Smooth muscle cell (in vitro differentiated cells): Measurements from ENCODE around the gene TDRD10. TPM values are rescaled to one million over a fixed set of nuclear protein-coding genes. Genes with fewer than 3 reads are reported as not detected.
A peak's percentile ranks its signal among the peaks of the same experiment; 100 is the strongest.

ENCODE experiments used
- DNase-seq: peaks from one replicate; lab custom pipeline; 2025; ENCODE audit not compliant: unreplicated experiment; lab: John Stamatoyannopoulos, UW
- H2AFZ ChIP-seq: fragments of 200-600 bp; sonication (generic); 2 replicates; pipeline ENCODE4 v1.6.0; 2016; ENCODE audit warnings: antibody characterized with exemption, low read depth, mild to moderate bottlenecking
- H3F3A ChIP-seq: fragments of 200-600 bp; sonication (generic); 2 replicates; pipeline ENCODE4 v1.6.0; 2017; ENCODE audit warnings: antibody characterized with exemption, low read depth
- H3K27ac ChIP-seq: fragments of 200-600 bp; sonication (generic); 2 replicates; pipeline ENCODE4 v1.5.1; 2016; ENCODE audit warnings: low read depth, mild to moderate bottlenecking
- H3K27me3 ChIP-seq: fragments of 200-600 bp; sonication (generic); 2 replicates; pipeline ENCODE4 v1.6.1; 2016; ENCODE audit warnings: low read depth, mild to moderate bottlenecking
- H3K36me3 ChIP-seq: fragments of 200-600 bp; sonication (generic); 2 replicates; pipeline ENCODE4 v1.5.1; 2016; ENCODE audit warnings: low read depth
- H3K4me1 ChIP-seq: fragments of 200-600 bp; sonication (generic); 2 replicates; pipeline ENCODE4 v1.5.1; 2016; ENCODE audit warnings: low read depth
- H3K4me2 ChIP-seq: fragments of 200-600 bp; sonication (generic); 2 replicates; pipeline ENCODE4 v1.6.0; 2016; ENCODE audit warnings: mild to moderate bottlenecking
- H3K4me3 ChIP-seq: fragments of 200-600 bp; sonication (generic); 2 replicates; pipeline ENCODE4 v1.5.1; 2016; ENCODE audit warnings: mild to moderate bottlenecking
- H3K79me2 ChIP-seq: fragments of 200-600 bp; sonication (generic); 2 replicates; pipeline ENCODE4 v1.6.0; 2016; ENCODE audit warnings: low read depth, mild to moderate bottlenecking
- H3K9ac ChIP-seq: fragments of 200-600 bp; sonication (generic); 2 replicates; pipeline ENCODE4 v1.6.0; 2016; ENCODE audit warnings: low read depth
- H3K9me3 ChIP-seq: fragments of 200-600 bp; sonication (generic); replicated peaks from 2 replicates; pipeline ENCODE4 v1.5.1; 2016; ENCODE audit warnings: low read depth
- H4K20me1 ChIP-seq: fragments of 200-600 bp; sonication (generic); 2 replicates; pipeline ENCODE4 v1.6.0; 2016; ENCODE audit warnings: low read depth
- whole genome bisulfite sequencing: methylation state at CpG from one replicate; pipeline ENCODE4 v1.1.7; 2016; ENCODE audit warnings: low lambda C conversion rate; 5-methylcytosine and 5-hydroxymethylcytosine counted together
- polyA plus RNA-seq: library from polyadenylated mRNA; unstranded; fragments of >200 nt; fragmentation: Nextera tagmentation; extraction: Ambion mirVana; gene quantifications from 2 replicates; pipeline ENCODE4 v1.2.1, GENCODE V29; 2016
- total RNA-seq: library from RNA; depleted of rRNA; stranded (reverse); fragments of >200 nt; gene quantifications from 2 replicates; pipeline ENCODE4 v1.2.3, GENCODE V29; 2014
- TF ChIP-seq, protein P1 (sequence below): fragments of 200-600 bp; sonication (generic); IDR thresholded peaks from 2 replicates; pipeline ENCODE4 v1.5.1; 2017; ENCODE audit warnings: borderline replicate concordance, mild to moderate bottlenecking, antibody characterized with exemption; ENCODE audit not compliant: insufficient read depth, poor library complexity, severe bottlenecking

Gene TDRD10
- total and polyA plus RNA-seq, 2 experiments from 2014 or later: 0.11 to 0.13 TPM

DNA sequence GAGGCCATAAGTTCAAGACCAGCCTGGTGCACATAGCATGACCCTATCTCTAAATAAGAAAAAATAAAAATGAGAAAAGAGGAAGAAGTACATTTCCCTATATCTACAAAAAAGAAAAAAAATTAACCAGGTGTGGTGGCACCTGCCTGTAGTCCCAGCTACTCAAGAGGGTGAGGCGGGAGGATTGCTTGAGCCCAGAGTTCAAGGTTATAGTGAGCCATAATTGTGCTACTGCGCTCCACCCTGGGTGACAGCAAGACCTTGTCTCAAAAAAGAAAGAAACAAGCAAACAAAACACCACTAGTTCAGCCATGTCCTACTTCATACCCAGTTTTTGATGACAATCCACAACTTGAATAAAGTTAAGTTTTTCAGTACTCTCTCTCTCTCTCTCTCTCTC, 30.7 kb upstream of the TDRD10 start:
- Histone ChIP-seq H3F3A (no peaks in the 10 kb centered on the region), H3K9ac (no peak overlapping the region), H2AFZ (no peak overlapping the region), H3K27me3 (no peaks in the 10 kb centered on the region), H3K9me3 (no peaks in the 10 kb centered on the region), H3K27ac (no peak overlapping the region), H3K4me2 (no peak overlapping the region), H3K79me2 (no peaks in the 10 kb centered on the region), H4K20me1 (no peaks in the 10 kb centered on the region), H3K36me3 (no peaks in the 10 kb centered on the region), H3K4me3 (no peak overlapping the region), H3K4me1 (no peaks in the 10 kb centered on the region)
- no peak for DNase-seq
- WGBS: 100% methylated on average over 2 of the region's 2 CpGs
- TF ChIP-seq, protein P1, sequence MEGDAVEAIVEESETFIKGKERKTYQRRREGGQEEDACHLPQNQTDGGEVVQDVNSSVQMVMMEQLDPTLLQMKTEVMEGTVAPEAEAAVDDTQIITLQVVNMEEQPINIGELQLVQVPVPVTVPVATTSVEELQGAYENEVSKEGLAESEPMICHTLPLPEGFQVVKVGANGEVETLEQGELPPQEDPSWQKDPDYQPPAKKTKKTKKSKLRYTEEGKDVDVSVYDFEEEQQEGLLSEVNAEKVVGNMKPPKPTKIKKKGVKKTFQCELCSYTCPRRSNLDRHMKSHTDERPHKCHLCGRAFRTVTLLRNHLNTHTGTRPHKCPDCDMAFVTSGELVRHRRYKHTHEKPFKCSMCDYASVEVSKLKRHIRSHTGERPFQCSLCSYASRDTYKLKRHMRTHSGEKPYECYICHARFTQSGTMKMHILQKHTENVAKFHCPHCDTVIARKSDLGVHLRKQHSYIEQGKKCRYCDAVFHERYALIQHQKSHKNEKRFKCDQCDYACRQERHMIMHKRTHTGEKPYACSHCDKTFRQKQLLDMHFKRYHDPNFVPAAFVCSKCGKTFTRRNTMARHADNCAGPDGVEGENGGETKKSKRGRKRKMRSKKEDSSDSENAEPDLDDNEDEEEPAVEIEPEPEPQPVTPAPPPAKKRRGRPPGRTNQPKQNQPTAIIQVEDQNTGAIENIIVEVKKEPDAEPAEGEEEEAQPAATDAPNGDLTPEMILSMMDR: no peak

DNA sequence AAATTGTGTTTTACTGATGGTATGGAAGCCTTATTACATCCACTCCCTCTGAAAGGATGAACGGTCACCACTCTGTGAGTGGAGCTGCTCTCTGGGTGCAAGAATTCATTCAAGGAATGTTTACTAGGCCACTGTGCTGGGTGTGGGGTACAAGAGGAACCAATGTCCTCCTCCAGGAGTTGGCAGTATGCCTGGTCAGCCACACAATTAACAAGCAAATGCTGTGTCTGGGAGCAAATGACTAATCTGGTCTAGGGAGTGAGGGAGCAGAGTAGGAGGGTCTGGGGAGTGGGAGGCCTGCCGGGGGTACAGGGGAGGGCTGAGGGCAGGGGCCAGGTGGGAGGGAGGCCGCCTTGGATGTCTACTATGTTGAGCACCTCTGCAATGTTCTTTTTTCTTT, 27.2 kb upstream of the TDRD10 start:
- H3K27ac ChIP-seq: no peak overlapping the region
- H4K20me1 ChIP-seq: no peaks in the 10 kb centered on the region
- TF ChIP-seq, protein P1: no peak
- no peak overlapping the region for H3K9ac ChIP-seq
- H3K9me3 ChIP-seq: no peaks in the 10 kb centered on the region
- no peak overlapping the region for H2AFZ ChIP-seq
- peaks cover 5% of the 10 kb centered on the region for H3F3A ChIP-seq
- WGBS: 29% methylated on average over 3 of the region's 3 CpGs
- no peak overlapping the region for H3K4me3 ChIP-seq
- H3K4me1 ChIP-seq: no peaks in the 10 kb centered on the region
- no peak overlapping the region for H3K4me2 ChIP-seq
- no peaks in the 10 kb centered on the region for H3K36me3 ChIP-seq
- no peaks in the 10 kb centered on the region for H3K79me2 ChIP-seq
- no peaks in the 10 kb centered on the region for H3K27me3 ChIP-seq
- DNase-seq: peak; percentile 10

- Histone ChIP-seq H3K79me2 (no peaks in the 10 kb centered on the region), H3K36me3 (no peaks in the 10 kb centered on the region), H3K9ac (no peak overlapping the region), H3K4me2 (no peak overlapping the region), H4K20me1 (no peaks in the 10 kb centered on the region), H3K27ac (no peak overlapping the region), H3K4me3 (no peak overlapping the region), H2AFZ (no peak overlapping the region), H3K9me3 (no peaks in the 10 kb centered on the region), H3K4me1 (no peaks in the 10 kb centered on the region), H3F3A (peaks cover 5% of the 10 kb centered on the region), H3K27me3 (no peaks in the 10 kb centered on the region)
- DNase-seq: no peak
- 100% methylated on average over 1 of the region's 1 CpG for WGBS
- TF ChIP-seq, protein P1: no peak
Observed at GRCh38 chr1:154476791-154477190, 25.2 kb upstream of the TDRD10 start.

DNA sequence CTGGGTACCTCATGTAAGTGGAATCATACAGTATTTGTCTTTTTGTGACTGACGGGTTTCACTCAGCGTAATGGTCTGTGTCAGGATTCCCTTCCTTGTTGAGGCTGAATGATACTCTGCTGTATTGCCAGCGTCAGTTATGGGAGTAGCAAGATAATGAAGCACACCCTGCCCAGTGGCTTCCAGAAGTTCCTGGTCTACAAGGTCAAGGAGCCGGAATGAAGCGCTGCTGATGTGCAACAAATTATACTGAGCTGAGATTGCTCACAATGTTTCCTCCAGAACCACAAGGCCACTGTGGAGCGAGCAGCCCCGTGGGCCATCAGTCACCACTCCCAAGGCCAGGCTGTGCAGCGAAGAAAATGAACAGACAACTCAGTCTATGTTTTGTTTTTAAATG, 24.0 kb upstream of the TDRD10 start:
- Histone ChIP-seq H3K4me3 (no peak overlapping the region), H3K79me2 (no peaks in the 10 kb centered on the region), H3K27me3 (no peaks in the 10 kb centered on the region), H3F3A (peaks cover 5% of the 10 kb centered on the region), H3K4me2 (no peak overlapping the region), H3K9me3 (no peaks in the 10 kb centered on the region), H2AFZ (no peak overlapping the region), H4K20me1 (no peaks in the 10 kb centered on the region), H3K4me1 (no peaks in the 10 kb centered on the region), H3K27ac (no peak overlapping the region), H3K36me3 (no peaks in the 10 kb centered on the region), H3K9ac (no peak overlapping the region)
- 85% methylated on average over 8 of the region's 8 CpGs for WGBS
- no peak for DNase-seq
- TF ChIP-seq, protein P1: no peak
